Measurements from ENCODE around the gene TCF19.

TCF19 gene

GRCh38 chr6:31122791-31123706 lies 35.3 kb upstream of the TCF19 start:
- Histone ChIP-seq H3K4me1 (ENCODE audit: low read length) (peaks cover 3% of the 10 kb centered on the region), H3K9me3 (ENCODE audit: insufficient read depth, low read length) (no peaks in the 10 kb centered on the region), H3K9ac (ENCODE audit: low read length) (no peak overlapping the region), H3K79me2 (ENCODE audit: low read length) (no peaks in the 10 kb centered on the region), H3K27ac (ENCODE audit: low read length) (no peak overlapping the region), H3K27me3 (ENCODE audit: low read depth, low read length) (no peaks in the 10 kb centered on the region), H3K4me2 (ENCODE audit: low read length) (no peak overlapping the region), H2AFZ (ENCODE audit: low read depth, low read length) (no peak overlapping the region), H3K4me3 (ENCODE audit: low read length) (no peak overlapping the region), H4K20me1 (ENCODE audit: insufficient read depth, low read length) (no peaks in the 10 kb centered on the region), H3K36me3 (replicated peaks; ENCODE audit: low read depth, low read length) (no peaks in the 10 kb centered on the region)
- TF ChIP-seq CTCF (IDR thresholded peaks at IDR 0.05; ENCODE audit: low read depth, low read length) (no peak), EZH2phosphoT487 (IDR thresholded peaks at IDR 0.05; ENCODE audit: low read depth) (no peak)

GRCh38 chr6:31125162-31125561 lies 33.2 kb upstream of the TCF19 start:
- Histone ChIP-seq H2AFZ (ENCODE audit: low read depth, low read length) (no peak overlapping the region), H3K27ac (ENCODE audit: low read length) (no peak overlapping the region), H3K9ac (ENCODE audit: low read length) (no peak overlapping the region), H3K9me3 (ENCODE audit: insufficient read depth, low read length) (no peaks in the 10 kb centered on the region), H3K4me1 (ENCODE audit: low read length) (peaks cover 10% of the 10 kb centered on the region), H3K4me2 (ENCODE audit: low read length) (no peak overlapping the region), H3K79me2 (ENCODE audit: low read length) (no peaks in the 10 kb centered on the region), H3K27me3 (ENCODE audit: low read depth, low read length) (no peaks in the 10 kb centered on the region), H3K36me3 (replicated peaks; ENCODE audit: low read depth, low read length) (no peaks in the 10 kb centered on the region), H3K4me3 (ENCODE audit: low read length) (no peak overlapping the region), H4K20me1 (ENCODE audit: insufficient read depth, low read length) (no peaks in the 10 kb centered on the region)
- no peak for TF ChIP-seq EZH2phosphoT487 (IDR thresholded peaks at IDR 0.05; ENCODE audit: low read depth)
- TF ChIP-seq CTCF (IDR thresholded peaks at IDR 0.05; ENCODE audit: low read depth, low read length) = no peak

- Histone ChIP-seq H2AFZ (ENCODE audit: low read depth, low read length) (no peak overlapping the region), H3K9ac (ENCODE audit: low read length) (no peak overlapping the region), H3K4me2 (ENCODE audit: low read length) (no peak overlapping the region), H3K27me3 (ENCODE audit: low read depth, low read length) (no peaks in the 10 kb centered on the region), H3K27ac (ENCODE audit: low read length) (no peak overlapping the region), H3K36me3 (replicated peaks; ENCODE audit: low read depth, low read length) (no peaks in the 10 kb centered on the region), H3K4me3 (ENCODE audit: low read length) (no peak overlapping the region), H3K4me1 (ENCODE audit: low read length) (peaks cover 10% of the 10 kb centered on the region), H3K79me2 (ENCODE audit: low read length) (no peaks in the 10 kb centered on the region), H4K20me1 (ENCODE audit: insufficient read depth, low read length) (no peaks in the 10 kb centered on the region), H3K9me3 (ENCODE audit: insufficient read depth, low read length) (no peaks in the 10 kb centered on the region)
- TF ChIP-seq EZH2phosphoT487 (IDR thresholded peaks at IDR 0.05; ENCODE audit: low read depth) = no peak
- TF ChIP-seq CTCF (IDR thresholded peaks at IDR 0.05; ENCODE audit: low read depth, low read length) = no peak
Observed at GRCh38 chr6:31125586-31126363, 32.6 kb upstream of the TCF19 start.

Measured in OCI-LY3 (cell line).